ENCODE results near the gene RTP5. TPM values are rescaled to one million over a fixed set of nuclear protein-coding genes. Genes with fewer than 3 reads are reported as not detected.
A peak's percentile ranks its signal among the peaks of the same experiment; 100 is the strongest.
"Not testable (repeated sequence)": the region's sequence is repeated elsewhere in the genome, so short reads cannot be mapped to it uniquely, and the experiment has no call there.

RTP5 gene
- total RNA-seq, 2 donors from 2014 or later, result not detected

GRCh38 chr2:241875754-241876527 lies 6.4 kb downstream of the RTP5 start:
- peak; percentile 78 for DNase-seq
- not testable (repeated sequence) for H3K9ac ChIP-seq (ENCODE audit: extremely low read depth, low read length, poor library complexity, severe bottlenecking); H3K4me1 Mint-ChIP-seq; H3K27ac Mint-ChIP-seq; H3K27me3 ChIP-seq (ENCODE audit: control insufficient read depth, insufficient read depth, low read length, poor library complexity, severe bottlenecking); H3K36me3 ChIP-seq (ENCODE audit: control insufficient read depth, insufficient read depth, low read length); H3K4me1 ChIP-seq (ENCODE audit: control insufficient read depth, insufficient read depth, low read length); H3K36me3 Mint-ChIP-seq (ENCODE audit: low read depth); H3K4me3 Mint-ChIP-seq; H3K27me3 Mint-ChIP-seq (ENCODE audit: insufficient read depth); H3K27ac ChIP-seq (ENCODE audit: low read depth, low read length); H3K4me3 ChIP-seq (ENCODE audit: low read length)
- H3K9me3 ChIP-seq (ENCODE audit: control insufficient read depth, low read length), result peaks cover 16% of the 10 kb centered on the region
- 61 to 83% methylated on average over 4 to 18 of the region's 22 CpGs for WGBS, 2 experiments (ENCODE audit: insufficient coverage in 1 of 2, insufficient read length in 1 of 2)
- peak; percentile 68 for TF ChIP-seq CTCF (conservative IDR thresholded peaks at IDR 0.05)
- H3K9me3 Mint-ChIP-seq, result peaks cover 20% of the 10 kb centered on the region

GRCh38 chr2:241876528-241877196 lies 7.1 kb downstream of the RTP5 start:
- no peak overlapping the region for H3K27ac ChIP-seq (ENCODE audit: low read depth, low read length)

DNA sequence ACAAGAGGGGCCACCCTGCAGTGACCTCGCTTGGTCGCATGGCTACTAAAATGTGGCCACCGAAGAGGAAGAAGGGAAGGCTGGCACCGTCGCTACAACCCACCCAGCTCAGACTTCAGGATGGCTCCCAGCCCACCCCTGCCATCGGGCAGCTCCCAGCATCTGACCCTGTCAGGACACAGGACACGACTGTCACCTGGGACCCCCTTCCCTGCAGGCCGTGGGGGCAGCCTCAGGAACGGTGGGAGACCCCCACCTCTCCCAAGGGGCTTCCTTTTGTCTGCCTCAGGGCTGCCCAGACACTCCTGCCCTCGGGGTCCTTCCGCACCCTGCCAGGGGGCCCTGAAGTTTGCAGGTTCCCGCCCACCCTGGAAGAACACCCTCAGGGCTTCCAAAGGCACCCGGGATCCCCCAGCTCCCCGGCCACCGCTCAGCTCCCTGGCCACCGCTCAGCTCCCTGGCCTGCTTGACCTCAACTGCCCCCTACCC lies 7.7 kb downstream of the RTP5 start:
- Mint-ChIP-seq H3K36me3 (ENCODE audit: low read depth) (peaks cover 4% of the 10 kb centered on the region), H3K9me3 (peaks cover 20% of the 10 kb centered on the region), H3K4me1 (peaks cover under 1% of the 10 kb centered on the region), H3K27me3 (ENCODE audit: insufficient read depth) (no peaks in the 10 kb centered on the region), H3K4me3 (no peak overlapping the region), H3K27ac (no peak overlapping the region)
- no peak for TF ChIP-seq CTCF (conservative IDR thresholded peaks at IDR 0.05)
- H3K4me3 ChIP-seq (ENCODE audit: low read length), result no peak overlapping the region
- no peak for DNase-seq
- H3K27me3 ChIP-seq (ENCODE audit: control insufficient read depth, insufficient read depth, low read length, poor library complexity, severe bottlenecking), result no peaks in the 10 kb centered on the region
- peaks cover 16% of the 10 kb centered on the region for H3K9me3 ChIP-seq (ENCODE audit: control insufficient read depth, low read length)
- no peak overlapping the region for H3K9ac ChIP-seq (ENCODE audit: extremely low read depth, low read length, poor library complexity, severe bottlenecking)
- 79 to 84% methylated on average over 6 to 13 of the region's 16 CpGs for WGBS, 2 experiments (ENCODE audit: insufficient coverage in 1 of 2, insufficient read length in 1 of 2)
- H3K36me3 ChIP-seq (ENCODE audit: control insufficient read depth, insufficient read depth, low read length), result no peaks in the 10 kb centered on the region
- H3K27ac ChIP-seq (ENCODE audit: low read depth, low read length), result no peak overlapping the region
- no peaks in the 10 kb centered on the region for H3K4me1 ChIP-seq (ENCODE audit: control insufficient read depth, insufficient read depth, low read length)

More at GRCh38 chr2:241876528-241877196, 7.1 kb downstream of the RTP5 start:
- H3K9ac ChIP-seq (ENCODE audit: extremely low read depth, low read length, poor library complexity, severe bottlenecking), result no peak overlapping the region
- no peak for DNase-seq
- H3K27me3 ChIP-seq (ENCODE audit: control insufficient read depth, insufficient read depth, low read length, poor library complexity, severe bottlenecking), result no peaks in the 10 kb centered on the region
- 82 to 86% methylated on average over 4 to 18 of the region's 18 CpGs for WGBS, 2 experiments (ENCODE audit: insufficient coverage in 1 of 2, insufficient read length in 1 of 2)
- H3K4me1 ChIP-seq (ENCODE audit: control insufficient read depth, insufficient read depth, low read length), result no peaks in the 10 kb centered on the region
- H3K4me1 Mint-ChIP-seq, result no peaks in the 10 kb centered on the region
- H3K9me3 ChIP-seq (ENCODE audit: control insufficient read depth, low read length), result peaks cover 16% of the 10 kb centered on the region
- H3K27me3 Mint-ChIP-seq (ENCODE audit: insufficient read depth), result no peaks in the 10 kb centered on the region
- no peak overlapping the region for H3K27ac Mint-ChIP-seq
- no peak overlapping the region for H3K4me3 ChIP-seq (ENCODE audit: low read length)
- peaks cover 4% of the 10 kb centered on the region for H3K36me3 Mint-ChIP-seq (ENCODE audit: low read depth)
- no peaks in the 10 kb centered on the region for H3K36me3 ChIP-seq (ENCODE audit: control insufficient read depth, insufficient read depth, low read length)
- TF ChIP-seq CTCF (conservative IDR thresholded peaks at IDR 0.05), result no peak
- no peak overlapping the region for H3K4me3 Mint-ChIP-seq
- peaks cover 20% of the 10 kb centered on the region for H3K9me3 Mint-ChIP-seq

Measured in endodermal cell (in vitro differentiated cells).